ENCODE data around the gene GLI1. TPM values are rescaled to one million over a fixed set of nuclear protein-coding genes. Genes with fewer than 3 reads are reported as not detected.

Gene GLI1
- polyA plus RNA-seq, 1 donor (not counting 4 experiments of a cell fraction or from before 2014, with no cell fraction given), result 1.0 TPM

- dilution Hi-C loops (cut with MboI; ENCODE audit: extremely low pct_ligation_motif_present, low sequenced_read_pairs), result no loop called here
- Histone ChIP-seq H3K4me1 (ENCODE audit: control insufficient read depth, extremely low read depth, insufficient read depth, low read length) (peaks cover 9% of the 10 kb centered on the region), H4K20me1 (ENCODE audit: control insufficient read depth, extremely low read depth, insufficient read depth, low read length) (no peaks in the 10 kb centered on the region), H3K27me3 (ENCODE audit: control insufficient read depth, extremely low read depth, insufficient read depth, low read length) (no peaks in the 10 kb centered on the region), H3K9me3 (ENCODE audit: control insufficient read depth, low read depth, low read length) (no peaks in the 10 kb centered on the region), H3K9ac (ENCODE audit: control insufficient read depth, extremely low read depth, insufficient read depth, low read length) (peak within 1 kb of the TSS; percentile 94), H3K79me2 (ENCODE audit: control insufficient read depth, insufficient read depth, low read length) (peaks cover 27% of the 10 kb centered on the region), H3K9me1 (ENCODE audit: control insufficient read depth, extremely low read depth, insufficient read depth, low read length) (no peaks in the 10 kb centered on the region), H3K27ac (ENCODE audit: control insufficient read depth, insufficient read depth, low read length) (peak within 1 kb of the TSS; percentile 87), H3K4me2 (ENCODE audit: control insufficient read depth, extremely low read depth, insufficient read depth, low read depth, low read length) (peak within 1 kb of the TSS; percentile 85), H3K4me3 (ENCODE audit: control insufficient read depth in 2 of 3, extremely low read depth in 1 of 3, insufficient read depth in 2 of 3, low read depth in 1 of 3, low read length in 3 of 3) (peak within 1 kb of the TSS; percentile 81 to 99 (median 96)), H2AFZ (ENCODE audit: control insufficient read depth, low read length) (peak within 1 kb of the TSS; percentile 87), H3K36me3 (ENCODE audit: control insufficient read depth in 2 of 2, extremely low read depth in 1 of 2, insufficient read depth in 2 of 2, low read length in 2 of 2) (peaks cover 21 to 22% of the 10 kb centered on the region in 2 experiments)
- peak; percentile 84 for DNase-seq (ENCODE audit: low read depth, low spot score)
- peak; percentile 64 for FAIRE-seq
- TF ChIP-seq EZH2 (IDR thresholded peaks at IDR 0.05; ENCODE audit: low read length) (no peak), CTCF (optimal IDR thresholded peaks at IDR 0.05 in 1 of 3, IDR thresholded peaks at IDR 0.05 in 1 of 3, conservative IDR thresholded peaks at IDR 0.05 in 1 of 3; ENCODE audit: extremely low read depth in 1 of 3, insufficient read depth in 2 of 3, low read length in 3 of 3) (no peak)
Measured at GRCh38 chr12:57487597-57488401, 28.2 kb downstream of the GLI1 start, which contains the start of gene MARS1. Gene MARS1, plus strand, starts transcription at chr12:57488068. Its CDS starts 23 bp downstream, at chr12:57488091.

- DNase-seq (ENCODE audit: low read depth, low spot score) (no peak), FAIRE-seq (no peak)
- H3K4me3 ChIP-seq (ENCODE audit: control insufficient read depth in 2 of 3, extremely low read depth in 1 of 3, insufficient read depth in 2 of 3, low read depth in 1 of 3, low read length in 3 of 3), result peak overlapping the region; percentile 81 to 99 (median 96)
- H3K27ac ChIP-seq (ENCODE audit: control insufficient read depth, insufficient read depth, low read length), result peak overlapping the region; percentile 87
- peak overlapping the region; percentile 94 for H3K9ac ChIP-seq (ENCODE audit: control insufficient read depth, extremely low read depth, insufficient read depth, low read length)
- peak overlapping the region; percentile 87 for H2AFZ ChIP-seq (ENCODE audit: control insufficient read depth, low read length)
- no peaks in the 10 kb centered on the region for H3K9me1 ChIP-seq (ENCODE audit: control insufficient read depth, extremely low read depth, insufficient read depth, low read length)
- TF ChIP-seq CTCF (optimal IDR thresholded peaks at IDR 0.05 in 1 of 3, IDR thresholded peaks at IDR 0.05 in 1 of 3, conservative IDR thresholded peaks at IDR 0.05 in 1 of 3; ENCODE audit: extremely low read depth in 1 of 3, insufficient read depth in 2 of 3, low read length in 3 of 3), result no peak
- no peak for TF ChIP-seq EZH2 (IDR thresholded peaks at IDR 0.05; ENCODE audit: low read length)
- peaks cover 28% of the 10 kb centered on the region for H3K79me2 ChIP-seq (ENCODE audit: control insufficient read depth, insufficient read depth, low read length)
- dilution Hi-C loops (cut with MboI; ENCODE audit: extremely low pct_ligation_motif_present, low sequenced_read_pairs), result no loop called here
- H4K20me1 ChIP-seq (ENCODE audit: control insufficient read depth, extremely low read depth, insufficient read depth, low read length), result no peaks in the 10 kb centered on the region
- H3K36me3 ChIP-seq (ENCODE audit: control insufficient read depth in 2 of 2, extremely low read depth in 1 of 2, insufficient read depth in 2 of 2, low read length in 2 of 2), result peaks cover 22 to 25% of the 10 kb centered on the region in 2 experiments
- no peaks in the 10 kb centered on the region for H3K9me3 ChIP-seq (ENCODE audit: control insufficient read depth, low read depth, low read length)
- H3K4me1 ChIP-seq (ENCODE audit: control insufficient read depth, extremely low read depth, insufficient read depth, low read length), result peaks cover 9% of the 10 kb centered on the region
- H3K4me2 ChIP-seq (ENCODE audit: control insufficient read depth, extremely low read depth, insufficient read depth, low read depth, low read length), result peak overlapping the region; percentile 85
- H3K27me3 ChIP-seq (ENCODE audit: control insufficient read depth, extremely low read depth, insufficient read depth, low read length), result no peaks in the 10 kb centered on the region
Measured at GRCh38 chr12:57488402-57489156, 29.0 kb downstream of the GLI1 start.
